SH-SY5Y (cell line): ENCODE measurements around the gene ROBO1.

ENCODE experiments used
- GATA2 ChIP-seq: IDR thresholded peaks from 2 replicates; pipeline ENCODE4 v1.6.1; 2011; ENCODE audit warnings: mild to moderate bottlenecking, low read depth, low read length
- GATA3 ChIP-seq: IDR thresholded peaks from 2 replicates; pipeline ENCODE4 v1.6.1; 2011; ENCODE audit warnings: low read depth, mild to moderate bottlenecking, low read length, moderate library complexity

DNA sequence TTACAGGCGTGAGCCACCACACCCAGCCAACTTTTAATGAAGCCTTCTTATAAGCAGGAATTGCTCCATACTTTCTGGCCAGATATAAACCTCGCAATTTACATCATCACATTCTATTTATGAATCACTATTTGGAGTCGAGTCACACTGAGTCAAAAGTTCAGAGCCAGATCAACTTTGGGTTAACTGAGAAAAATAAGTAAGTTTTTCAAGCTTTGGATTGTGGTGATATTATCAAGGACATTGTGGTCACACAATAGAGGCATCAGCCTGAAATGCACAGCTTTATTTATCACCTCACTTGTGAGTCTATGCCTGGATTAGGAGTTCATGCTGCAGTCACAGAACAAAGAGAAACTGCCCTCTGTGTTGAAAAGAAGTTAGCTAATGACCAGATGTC is 1163.5 kb downstream of the ROBO1 start:
- TF ChIP-seq GATA3: no peak
- TF ChIP-seq GATA2: no peak
